Activated CD8-positive, alpha-beta memory T cell treated with anti-CD3 and anti-CD28 coated beads, Interleukin-2, amount 50 U/mL, for 48 hours (primary cell): ENCODE results near the gene TOB1.
A peak's percentile ranks its signal among the peaks of the same experiment; 100 is the strongest.

Source experiments
- DNase-seq: peaks from one replicate; pipeline ENCODE4 v3.0.0-alpha.2; 2020

TOB1 gene

GRCh38 chr17:50830352-50830751 lies 35.8 kb downstream of the TOB1 start:
- no peak for DNase-seq

GRCh38 chr17:50829332-50829731 lies 36.8 kb downstream of the TOB1 start:
- DNase-seq = no peak

GRCh38 chr17:50828508-50829170 lies 37.5 kb downstream of the TOB1 start:
- no peak for DNase-seq

GRCh38 chr17:50825188-50825587 lies 41.0 kb downstream of the TOB1 start:
- DNase-seq = no peak

DNA sequence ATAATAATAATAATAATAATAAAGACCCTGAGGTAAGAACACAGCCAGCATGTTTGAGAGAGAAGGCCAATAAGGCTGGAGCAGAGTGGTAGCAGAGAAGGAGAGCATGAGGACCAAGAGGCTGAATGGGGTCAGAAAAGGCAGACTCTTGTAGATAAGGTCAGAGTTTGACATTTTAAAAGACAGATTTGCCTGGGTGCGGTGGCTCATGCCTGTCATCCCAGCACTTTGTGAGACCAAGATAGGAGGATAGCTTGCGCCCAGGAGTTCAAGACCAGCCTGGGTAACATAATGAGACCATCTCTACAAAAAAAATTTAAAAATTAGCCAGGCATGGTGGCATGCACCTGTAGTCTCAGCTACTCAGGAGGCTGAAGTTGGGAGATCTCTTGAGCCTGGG lies 41.7 kb downstream of the TOB1 start:
- DNase-seq = no peak

- no peak for DNase-seq
These were observed 43.6 kb downstream of the TOB1 start for GRCh38 chr17:50822550-50822949.

DNA sequence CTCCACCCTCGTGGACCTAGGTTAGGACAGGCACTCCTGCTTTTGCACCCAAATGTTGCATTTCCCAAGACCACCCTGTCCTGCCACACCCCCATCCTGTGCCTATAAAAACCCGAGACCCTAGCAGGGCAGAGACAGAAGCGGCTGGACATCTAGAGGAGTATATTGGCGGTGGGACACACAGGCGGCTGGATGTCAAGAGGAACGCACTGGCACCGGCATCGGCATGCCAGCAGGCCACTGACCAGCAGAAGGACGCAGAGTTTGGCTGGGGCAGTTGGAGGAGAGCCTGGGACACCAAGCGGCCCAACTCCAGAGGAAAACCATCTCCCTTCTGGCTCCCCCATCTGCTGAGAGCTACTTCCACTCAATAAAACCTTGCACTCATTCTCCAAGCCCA lies 45.5 kb downstream of the TOB1 start:
- DNase-seq = no peak

- no peak for DNase-seq
These were observed 47.1 kb downstream of the TOB1 start for GRCh38 chr17:50818921-50819657.

DNA sequence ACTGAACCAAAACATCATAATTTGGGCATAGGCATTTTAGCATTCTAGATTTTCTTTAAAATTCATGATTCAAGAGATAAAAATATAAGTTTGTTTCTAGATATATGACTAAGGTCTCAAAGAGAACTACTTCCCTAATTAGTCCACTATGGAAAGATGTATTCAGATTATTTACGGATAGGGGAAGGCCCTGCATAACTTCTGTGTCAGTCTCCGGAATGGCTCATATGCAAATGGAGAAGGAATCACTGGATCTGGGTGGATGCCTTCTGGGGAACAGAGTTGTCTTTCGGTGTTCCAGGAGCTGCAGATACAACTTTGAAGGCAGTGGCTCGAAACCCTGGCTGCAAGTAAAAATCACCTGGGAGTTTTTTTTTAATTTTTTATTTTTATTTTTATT lies 47.9 kb downstream of the TOB1 start:
- no peak for DNase-seq

DNA sequence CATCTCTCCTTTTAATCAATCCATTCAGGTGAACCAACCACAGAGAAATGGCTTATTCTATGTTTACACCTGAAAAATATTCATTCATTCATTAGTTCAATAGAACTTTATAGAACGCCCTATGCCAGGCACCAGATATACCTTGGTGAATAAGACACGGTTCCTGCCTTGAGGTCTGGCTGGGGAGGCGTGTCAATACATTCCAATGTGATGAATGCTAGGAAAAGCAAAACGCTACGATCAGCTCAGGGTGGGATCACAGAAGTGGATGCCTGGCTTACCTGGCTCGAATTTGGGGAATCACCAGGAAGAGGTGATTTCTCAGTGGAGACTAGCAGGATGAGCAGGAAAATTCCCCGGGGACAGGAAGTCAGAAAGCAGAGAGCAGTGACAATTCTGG lies 48.3 kb downstream of the TOB1 start:
- DNase-seq = no peak

DNA sequence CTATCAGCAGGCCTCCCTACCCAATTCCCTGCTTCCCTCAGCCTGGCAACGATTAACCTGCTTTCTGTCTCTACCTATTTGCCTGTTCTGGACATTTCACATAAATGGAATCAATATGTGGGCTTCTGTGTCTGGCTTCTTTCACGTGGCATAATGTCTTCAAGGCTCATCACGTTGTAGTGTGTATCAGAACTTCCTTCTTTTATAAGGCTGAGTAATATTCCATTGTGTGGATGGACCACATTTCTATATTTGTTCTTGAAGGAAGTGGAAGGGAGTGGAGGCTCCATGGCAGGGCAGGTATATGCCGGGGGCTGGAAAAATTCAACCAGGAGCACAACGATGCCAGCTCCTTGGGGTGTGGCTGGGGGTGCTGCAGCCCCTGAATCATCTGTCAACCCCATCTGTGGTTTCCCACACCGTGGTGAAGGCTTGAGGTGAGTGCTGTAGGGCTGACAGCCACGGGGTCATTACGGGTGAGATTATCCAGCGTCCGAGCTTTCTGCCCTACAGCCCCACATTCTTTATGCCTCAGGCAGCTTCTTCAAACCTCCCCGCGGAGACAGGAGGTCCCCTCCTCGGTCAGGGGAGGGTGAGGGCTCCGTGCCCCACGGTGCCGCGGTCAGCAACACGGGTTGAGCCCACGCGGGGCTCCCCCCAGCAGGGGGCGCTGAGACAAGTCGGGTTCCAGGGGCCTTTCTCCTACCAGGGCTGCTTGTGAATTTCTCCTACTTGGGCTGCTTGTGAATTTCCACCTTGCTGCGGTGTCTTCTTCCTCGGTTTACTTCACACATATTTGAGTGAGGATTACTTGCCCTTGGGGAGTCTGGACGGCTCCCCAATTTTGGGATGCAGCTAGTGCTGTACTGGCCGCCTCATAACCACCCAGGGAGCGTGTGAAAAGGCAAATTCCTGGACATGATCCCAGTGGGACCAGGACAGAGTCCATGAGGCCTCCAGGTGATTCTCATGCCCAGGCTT lies 49.1 kb downstream of the TOB1 start:
- peak; percentile 87 for DNase-seq

GRCh38 chr17:50816271-50816670 lies 49.9 kb downstream of the TOB1 start:
- DNase-seq = no peak

GRCh38 chr17:50815400-50815799 lies 50.8 kb downstream of the TOB1 start:
- no peak for DNase-seq

DNA sequence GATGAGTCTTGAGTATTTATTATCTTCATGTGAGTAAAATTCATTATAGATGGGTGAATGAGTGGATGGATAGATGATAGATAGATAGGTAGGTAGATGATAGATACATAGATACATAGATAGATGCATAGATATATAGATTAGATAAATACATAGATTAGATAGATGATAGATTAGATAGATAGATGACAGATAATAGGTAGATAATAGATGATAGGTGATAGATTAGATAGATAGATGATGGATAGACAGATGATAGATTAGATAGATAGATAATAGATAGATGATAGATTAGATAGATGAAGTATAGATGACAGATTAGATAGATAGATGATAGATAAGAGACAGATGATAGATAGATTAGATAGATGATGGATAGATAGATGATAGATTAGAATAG lies 52.6 kb downstream of the TOB1 start:
- DNase-seq = no peak
